Measurements from ENCODE around the gene INHBE.

DNA sequence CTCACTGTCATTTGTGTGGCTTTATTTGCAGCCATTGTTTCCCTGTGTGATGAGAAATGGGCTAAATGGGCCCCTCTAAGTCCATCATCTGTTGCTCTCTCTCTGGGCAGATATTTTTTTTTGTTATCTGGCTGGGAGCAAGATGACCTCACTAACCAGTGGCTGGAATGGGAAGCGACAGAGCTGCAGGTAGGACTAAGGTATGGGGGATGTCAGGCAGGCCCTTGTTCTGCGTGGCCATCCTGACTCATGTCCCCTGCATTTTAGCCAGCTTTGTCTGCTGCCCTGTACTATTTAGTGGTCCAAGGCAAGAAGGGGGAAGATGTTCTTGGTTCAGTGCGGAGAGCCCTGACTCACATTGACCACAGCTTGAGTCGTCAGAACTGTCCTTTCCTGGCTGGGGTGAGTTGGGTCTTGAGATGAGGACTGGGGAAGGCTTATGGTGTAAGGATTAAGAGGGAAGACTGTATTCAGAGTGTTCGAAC is 34.1 kb downstream of the INHBE start:
- TF ChIP-seq, protein P1, sequence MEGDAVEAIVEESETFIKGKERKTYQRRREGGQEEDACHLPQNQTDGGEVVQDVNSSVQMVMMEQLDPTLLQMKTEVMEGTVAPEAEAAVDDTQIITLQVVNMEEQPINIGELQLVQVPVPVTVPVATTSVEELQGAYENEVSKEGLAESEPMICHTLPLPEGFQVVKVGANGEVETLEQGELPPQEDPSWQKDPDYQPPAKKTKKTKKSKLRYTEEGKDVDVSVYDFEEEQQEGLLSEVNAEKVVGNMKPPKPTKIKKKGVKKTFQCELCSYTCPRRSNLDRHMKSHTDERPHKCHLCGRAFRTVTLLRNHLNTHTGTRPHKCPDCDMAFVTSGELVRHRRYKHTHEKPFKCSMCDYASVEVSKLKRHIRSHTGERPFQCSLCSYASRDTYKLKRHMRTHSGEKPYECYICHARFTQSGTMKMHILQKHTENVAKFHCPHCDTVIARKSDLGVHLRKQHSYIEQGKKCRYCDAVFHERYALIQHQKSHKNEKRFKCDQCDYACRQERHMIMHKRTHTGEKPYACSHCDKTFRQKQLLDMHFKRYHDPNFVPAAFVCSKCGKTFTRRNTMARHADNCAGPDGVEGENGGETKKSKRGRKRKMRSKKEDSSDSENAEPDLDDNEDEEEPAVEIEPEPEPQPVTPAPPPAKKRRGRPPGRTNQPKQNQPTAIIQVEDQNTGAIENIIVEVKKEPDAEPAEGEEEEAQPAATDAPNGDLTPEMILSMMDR (IDR thresholded peaks at IDR 0.05): no peak
- no peak for TF ChIP-seq ZFX (IDR thresholded peaks at IDR 0.05; ENCODE audit: borderline replicate concordance)

Measured in 22Rv1 (cell line).